Lower leg skin (tissue), 3 donors: ENCODE data around the gene PPM1L.

Experiments
- POLR2A ChIP-seq, 2 donors: fragments of 450-650 bp; IDR thresholded peaks; one replicate each; pipeline ENCODE4 v1.6.1; 2016 to 2017; ENCODE audit warnings: antibody characterized with exemption in 2 of 2, mild to moderate bottlenecking in 1 of 2, moderate library complexity in 1 of 2
- TF ChIP-seq, protein P1 (sequence below), 3 donors: fragments of 450-650 bp; IDR thresholded peaks; one replicate each; pipeline ENCODE4 v1.5.1; 2016; ENCODE audit warnings: antibody characterized with exemption in 3 of 3, mild to moderate bottlenecking in 3 of 3, moderate library complexity in 2 of 3

- no peak for TF ChIP-seq POLR2A (IDR thresholded peaks at IDR 0.05)
- TF ChIP-seq, protein P1, sequence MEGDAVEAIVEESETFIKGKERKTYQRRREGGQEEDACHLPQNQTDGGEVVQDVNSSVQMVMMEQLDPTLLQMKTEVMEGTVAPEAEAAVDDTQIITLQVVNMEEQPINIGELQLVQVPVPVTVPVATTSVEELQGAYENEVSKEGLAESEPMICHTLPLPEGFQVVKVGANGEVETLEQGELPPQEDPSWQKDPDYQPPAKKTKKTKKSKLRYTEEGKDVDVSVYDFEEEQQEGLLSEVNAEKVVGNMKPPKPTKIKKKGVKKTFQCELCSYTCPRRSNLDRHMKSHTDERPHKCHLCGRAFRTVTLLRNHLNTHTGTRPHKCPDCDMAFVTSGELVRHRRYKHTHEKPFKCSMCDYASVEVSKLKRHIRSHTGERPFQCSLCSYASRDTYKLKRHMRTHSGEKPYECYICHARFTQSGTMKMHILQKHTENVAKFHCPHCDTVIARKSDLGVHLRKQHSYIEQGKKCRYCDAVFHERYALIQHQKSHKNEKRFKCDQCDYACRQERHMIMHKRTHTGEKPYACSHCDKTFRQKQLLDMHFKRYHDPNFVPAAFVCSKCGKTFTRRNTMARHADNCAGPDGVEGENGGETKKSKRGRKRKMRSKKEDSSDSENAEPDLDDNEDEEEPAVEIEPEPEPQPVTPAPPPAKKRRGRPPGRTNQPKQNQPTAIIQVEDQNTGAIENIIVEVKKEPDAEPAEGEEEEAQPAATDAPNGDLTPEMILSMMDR (IDR thresholded peaks at IDR 0.05): no peak
Observed at GRCh38 chr3:161093895-161094294, 337.9 kb downstream of the PPM1L start.
